GM18861 (cell line): ENCODE results near the gene ENTPD2.

ENCODE experiments used
- ATAC-seq: cut with Tn5 transposase; IDR thresholded peaks from one replicate; pipeline ENCODE4 v1.9.1; 2021; ENCODE audit not compliant: unreplicated experiment

The ENTPD2 gene

DNA sequence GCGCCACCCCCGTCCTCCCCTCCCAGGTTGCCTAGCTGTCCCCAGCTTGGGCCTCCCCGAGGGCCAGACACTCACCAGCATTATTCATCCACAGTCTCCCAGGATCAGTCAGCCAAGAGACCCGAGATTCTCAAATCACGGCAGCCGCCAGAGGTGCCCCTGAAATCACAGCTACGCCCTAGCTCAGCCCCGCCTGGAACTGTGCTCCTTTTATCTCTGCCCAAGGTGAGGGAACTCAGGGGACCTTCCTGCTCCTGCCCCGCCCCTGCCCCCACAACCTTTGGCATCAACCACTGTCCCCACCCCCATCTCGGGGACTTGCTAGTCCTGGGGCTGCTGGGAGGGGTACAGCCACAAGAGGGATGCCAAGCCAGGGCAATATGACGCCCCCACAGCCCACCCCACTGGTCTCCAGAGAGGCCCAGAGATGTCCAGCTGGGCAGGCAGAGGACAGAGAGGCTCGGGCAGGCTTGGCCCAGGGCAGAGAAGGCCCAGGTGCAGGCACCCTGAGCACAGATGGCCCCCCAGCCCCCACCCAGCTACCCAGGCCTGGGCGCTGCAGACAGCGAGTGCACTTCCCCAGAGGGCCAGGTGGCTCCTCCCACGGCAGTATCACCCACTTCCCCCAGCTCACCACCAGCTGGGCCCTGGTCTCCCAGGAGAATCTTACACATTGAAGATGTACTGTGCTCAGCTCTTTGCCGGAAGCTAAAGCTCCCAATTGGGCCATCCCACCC, 21.8 kb downstream of the ENTPD2 start, which contains the start of gene FUT7:
FUT7 (minus strand) TSS at position 185 of the 737 bp plus-strand sequence; CDS start at position 88, 97 bp downstream.
- no peak for ATAC-seq

DNA sequence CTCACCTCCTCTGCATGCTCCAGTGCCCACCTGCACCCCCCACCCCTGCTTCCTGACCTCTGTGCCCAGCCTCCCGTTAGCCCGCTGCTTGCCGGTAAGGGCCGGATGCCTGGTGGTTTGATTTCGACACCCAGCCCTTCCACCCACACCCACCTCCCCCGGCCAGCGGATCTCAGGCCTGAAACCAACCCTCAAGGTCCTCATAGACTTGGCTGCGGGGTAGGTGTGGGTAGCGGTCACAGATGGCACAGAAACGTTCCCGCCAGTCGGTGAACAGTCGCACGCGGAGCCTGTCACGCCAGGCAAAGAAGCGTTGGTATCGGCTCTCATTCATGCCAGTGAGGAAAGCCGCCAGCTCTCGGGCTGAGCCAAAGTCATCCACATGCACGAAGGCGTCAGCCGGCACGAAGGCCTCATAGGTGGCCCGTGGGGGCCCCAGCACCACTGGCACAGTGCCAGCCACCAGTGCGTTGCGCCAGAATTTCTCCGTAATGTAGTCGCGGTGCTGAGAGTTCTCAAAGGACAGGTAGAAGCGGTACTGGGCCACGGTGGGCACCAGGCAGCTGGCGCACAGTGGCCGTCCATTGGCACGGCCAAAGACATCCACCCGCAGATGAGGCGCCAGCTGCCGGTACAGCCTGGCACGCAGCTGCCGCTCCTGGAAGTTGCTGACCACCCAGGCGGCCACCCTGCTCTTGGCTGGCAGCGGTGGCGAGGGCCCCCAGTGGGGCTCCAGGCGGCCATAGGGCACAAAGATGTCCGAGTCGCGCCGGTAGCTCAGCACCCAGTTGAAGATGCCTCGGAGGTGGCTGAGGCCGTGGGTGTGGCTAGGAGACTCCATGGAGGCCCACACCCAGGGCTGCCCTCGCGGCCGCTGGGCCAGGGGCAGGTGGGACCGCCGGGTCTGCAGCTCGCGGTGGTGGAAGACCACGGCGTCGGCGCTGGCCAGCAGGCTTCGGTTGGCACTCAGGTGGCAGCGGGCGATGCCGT, 23.0 kb downstream of the ENTPD2 start:
- no peak for ATAC-seq

DNA sequence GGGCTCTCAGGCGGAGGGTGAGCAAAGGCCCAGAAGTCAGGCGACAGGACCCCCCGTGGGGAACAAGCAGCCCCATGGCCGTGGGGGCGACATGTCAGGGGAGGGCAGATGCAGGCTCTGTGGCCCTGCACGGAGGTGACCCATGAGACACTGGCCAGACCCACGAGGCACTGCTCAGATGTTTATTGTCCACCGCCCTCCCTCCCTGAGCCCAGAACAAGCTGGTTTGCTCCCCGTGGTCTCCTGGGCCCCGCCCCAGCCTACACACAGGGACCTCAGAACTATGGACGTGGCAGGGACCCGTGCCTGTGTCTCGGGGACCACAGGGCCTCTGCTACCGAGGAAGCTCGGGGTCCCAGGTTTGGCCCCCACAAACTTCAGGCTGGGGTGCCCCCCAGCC, 23.9 kb downstream of the ENTPD2 start:
- ATAC-seq, result no peak

DNA sequence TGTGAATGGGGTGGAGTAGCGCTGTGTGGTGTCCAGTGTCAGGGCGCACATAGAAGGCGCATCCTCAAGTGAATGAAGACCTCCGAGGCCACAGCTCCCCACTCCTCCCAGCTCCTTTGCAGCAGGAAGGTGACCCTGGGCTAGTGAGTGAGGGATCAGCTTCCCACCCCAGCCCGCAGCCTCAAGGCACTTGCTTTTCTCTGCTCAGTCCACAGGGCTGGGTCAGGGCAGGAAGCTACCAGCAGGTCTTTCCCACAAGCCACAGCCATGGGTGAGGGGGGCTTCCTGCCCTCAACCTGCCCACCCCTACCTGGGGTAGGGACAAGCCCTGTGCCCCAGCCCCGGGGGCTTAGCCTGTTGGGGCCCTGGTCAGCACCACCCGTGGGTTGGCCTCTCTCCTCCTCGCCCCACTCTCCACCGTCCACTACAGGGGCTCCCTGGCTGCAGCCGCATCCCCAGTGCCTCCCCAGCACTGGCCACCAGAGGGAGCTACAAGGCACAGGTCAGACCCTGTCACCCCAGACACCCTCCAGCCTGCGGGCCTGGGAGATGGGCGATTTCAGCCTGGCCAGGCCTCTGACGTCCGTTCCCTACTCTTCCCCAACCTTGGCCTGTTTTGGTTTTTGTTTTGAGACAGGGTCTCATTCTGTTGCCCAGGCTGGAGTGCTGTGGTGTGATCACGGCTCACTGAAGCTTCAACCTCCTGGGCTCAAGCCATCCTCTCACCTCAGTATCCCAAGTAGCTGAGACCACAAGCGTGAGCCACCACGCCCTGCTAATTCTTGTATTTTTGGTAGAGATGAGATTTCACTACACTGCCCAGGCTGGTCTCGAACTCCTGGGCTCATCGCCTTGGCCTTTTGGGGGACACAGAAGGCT, 24.6 kb downstream of the ENTPD2 start:
- peak; percentile 31 for ATAC-seq

DNA sequence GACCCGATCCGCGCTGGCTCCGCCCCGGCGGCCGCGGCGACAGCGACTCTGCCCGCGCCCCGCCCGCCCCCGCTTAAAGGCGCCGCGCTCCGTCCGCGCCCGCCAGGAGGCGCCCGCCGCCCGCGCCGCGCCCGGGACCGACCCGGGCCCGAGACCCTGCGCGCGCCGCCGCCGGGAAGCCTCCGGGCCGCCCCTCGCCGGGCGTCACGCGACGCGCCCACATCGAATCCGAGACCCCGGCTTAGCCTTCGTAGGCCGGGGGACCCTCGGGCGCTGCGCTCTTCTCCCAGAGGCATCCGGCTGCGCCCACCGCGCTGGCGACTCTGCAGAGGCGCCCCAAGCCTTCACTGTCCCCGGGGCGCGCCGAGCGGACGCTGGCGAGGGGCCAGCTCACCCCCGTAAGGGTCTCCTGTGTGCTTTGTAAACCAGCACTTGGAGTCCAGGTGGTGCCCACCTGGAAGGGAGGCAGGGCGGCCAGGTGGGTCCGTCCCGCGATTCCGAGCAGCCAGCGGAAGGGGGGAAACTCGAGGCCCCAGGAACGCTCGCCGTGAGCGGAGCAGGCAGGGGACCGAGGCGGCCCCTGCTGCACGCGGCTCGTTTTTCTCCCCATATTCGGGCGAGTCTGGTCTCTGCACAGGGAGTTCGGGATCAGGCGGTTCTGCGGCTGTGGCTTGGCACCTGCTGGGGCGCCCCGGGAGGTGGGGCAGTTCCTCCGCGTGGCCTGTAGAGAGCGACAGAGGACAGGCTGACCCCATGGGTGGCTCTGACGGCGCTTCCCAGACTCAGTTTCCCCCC, 25.4 kb downstream of the ENTPD2 start:
- ATAC-seq, result peak; percentile 27

DNA sequence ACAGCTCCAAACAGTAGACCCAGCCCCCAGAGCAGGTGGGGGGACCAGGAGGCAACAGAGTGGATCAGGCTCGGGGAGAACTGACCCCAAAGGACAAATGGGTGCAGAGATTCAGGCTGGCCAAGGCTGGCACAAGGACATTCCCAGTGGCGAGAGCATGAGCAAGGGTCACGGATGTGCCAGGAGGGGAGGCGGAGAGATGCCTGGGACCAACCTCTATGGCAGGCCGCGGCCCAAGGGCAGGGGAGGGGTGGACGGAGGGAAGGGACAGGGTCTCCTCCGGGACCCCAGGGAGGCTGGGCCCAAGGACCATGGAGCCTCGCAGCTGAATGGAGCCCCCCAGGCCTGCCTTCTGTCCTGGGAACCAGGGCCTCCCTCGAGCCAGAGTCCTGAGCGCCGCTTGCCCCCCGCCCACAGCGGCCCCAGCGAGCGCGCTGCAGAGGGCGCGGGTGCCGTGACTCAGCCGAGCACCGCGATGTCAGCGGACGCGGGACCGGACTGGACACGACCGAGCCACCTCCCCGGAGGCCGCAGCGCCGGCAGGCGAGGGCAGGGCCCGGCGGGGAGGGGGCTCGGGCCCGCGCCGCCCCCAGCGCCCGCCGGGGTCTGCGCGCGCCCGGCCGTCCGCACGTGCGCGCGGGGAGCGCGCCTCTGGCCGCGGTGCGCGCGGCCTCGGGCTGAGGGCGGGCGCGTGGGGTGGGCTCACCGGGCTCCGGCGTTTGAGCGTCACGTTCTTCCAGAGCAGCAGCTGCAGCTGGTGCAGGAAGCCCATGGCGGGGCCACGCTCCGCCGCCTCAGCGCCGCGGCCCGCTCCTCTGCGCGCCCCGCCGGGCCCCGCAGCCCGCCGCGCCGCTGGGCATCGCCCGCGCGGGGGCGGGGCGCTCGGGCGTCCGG, 26.2 kb downstream of the ENTPD2 start, which contains the start of gene ABCA2:
ABCA2 (minus strand) TSS at position 869 of the 894 bp plus-strand sequence; CDS start at position 772, 97 bp downstream.
- ATAC-seq, result no peak

DNA sequence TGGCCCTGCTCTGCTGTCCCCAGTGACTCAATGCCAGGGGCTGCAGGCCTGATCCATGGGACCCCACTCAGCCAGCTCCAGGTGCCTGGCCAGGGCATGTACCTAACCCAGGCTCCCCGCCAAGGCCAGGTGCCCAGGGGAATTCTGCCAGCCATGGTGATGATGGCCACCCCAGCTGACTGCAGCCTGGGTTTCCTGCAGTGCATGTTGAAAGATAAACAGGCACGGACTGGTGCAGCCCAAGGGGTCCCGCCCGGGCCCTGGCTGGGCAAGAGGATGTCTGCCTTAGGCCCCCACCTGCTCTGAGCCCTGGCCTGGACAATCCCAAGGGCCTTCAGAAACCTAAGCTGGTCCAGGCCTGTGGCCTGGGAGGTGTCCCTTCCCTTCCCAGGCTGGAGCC, 27.0 kb downstream of the ENTPD2 start:
- ATAC-seq, result no peak

DNA sequence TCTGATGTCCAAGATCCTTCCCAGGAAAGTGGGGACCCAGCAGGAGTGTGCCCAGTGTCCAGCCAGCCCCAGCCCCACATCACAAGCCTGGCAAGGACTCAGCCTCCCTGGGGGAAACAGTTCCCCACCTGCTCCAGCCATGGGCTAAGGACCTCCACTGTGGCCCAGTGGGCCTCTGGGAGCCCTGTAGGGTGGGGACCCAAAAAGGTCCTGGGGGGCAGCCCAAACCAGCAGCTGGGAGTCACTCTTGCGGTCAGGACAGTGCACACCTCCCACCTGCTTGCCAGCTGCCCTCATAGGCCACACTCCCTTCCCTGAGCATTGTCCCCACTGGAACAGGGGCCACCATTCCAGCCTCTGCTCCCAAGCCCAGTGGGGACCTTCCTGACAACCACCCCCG, 27.5 kb downstream of the ENTPD2 start:
- no peak for ATAC-seq

DNA sequence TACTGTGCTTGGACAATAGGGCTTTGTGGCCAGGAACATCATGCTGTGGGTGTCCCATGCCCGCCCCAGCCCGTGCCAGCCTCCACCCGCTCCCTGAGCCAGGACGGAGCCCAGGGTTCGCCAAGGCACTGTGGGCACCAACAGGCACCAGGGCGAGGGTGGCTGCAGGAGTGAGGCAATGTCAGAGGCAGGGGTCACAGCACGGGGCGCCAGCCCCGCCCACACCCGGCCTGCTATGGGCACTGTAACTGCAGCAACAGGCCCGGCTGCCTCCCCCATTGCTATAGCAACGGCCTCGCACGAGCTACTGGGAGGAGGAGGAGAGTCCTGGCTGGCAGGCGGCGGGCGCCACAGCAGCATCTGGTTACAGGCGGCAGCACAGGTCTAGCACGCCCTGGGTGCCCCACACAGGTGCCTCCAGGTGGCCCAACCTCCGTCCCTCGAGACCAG, 28.3 kb downstream of the ENTPD2 start:
- no peak for ATAC-seq

DNA sequence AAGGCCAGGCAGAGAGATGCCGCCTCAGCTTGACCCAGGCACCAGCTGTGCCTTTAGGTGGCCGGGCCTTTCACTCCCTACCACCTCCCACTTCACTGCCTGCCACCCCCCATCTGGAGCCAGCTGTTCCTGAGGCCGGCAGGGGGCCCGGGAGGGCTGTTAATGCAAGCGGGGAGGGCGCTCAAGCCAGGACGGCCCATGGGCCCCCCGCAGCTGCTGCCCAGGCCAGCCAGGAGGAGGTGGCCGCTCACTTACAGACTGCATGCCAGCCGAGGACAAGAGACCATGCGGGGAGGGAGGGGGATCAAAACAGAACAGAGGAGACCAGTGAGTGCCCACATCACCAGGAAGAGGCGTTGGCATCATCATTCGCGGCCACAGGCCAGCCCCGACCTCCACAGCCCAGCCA, 30.3 kb downstream of the ENTPD2 start:
- no peak for ATAC-seq

DNA sequence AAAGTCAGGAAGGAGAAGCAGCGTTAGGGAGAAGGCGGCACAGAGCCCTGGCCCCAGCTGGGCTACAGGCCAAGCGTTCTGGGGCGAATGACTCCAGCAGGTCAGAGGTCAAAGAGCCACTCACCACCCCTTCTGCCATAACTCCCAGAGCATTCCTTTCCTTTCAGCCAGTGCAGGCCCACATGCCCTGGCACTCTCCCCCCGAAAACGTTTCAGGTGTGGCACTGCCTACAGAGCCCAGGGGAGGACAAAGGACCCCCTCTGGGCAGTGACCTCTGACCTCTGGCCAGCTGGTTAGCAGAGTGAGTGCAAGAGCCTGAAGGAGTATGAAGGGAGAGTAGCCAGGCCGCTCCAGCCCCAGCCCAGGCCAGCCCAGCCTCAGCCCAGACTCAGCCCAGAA, 30.7 kb downstream of the ENTPD2 start:
- ATAC-seq, result no peak

DNA sequence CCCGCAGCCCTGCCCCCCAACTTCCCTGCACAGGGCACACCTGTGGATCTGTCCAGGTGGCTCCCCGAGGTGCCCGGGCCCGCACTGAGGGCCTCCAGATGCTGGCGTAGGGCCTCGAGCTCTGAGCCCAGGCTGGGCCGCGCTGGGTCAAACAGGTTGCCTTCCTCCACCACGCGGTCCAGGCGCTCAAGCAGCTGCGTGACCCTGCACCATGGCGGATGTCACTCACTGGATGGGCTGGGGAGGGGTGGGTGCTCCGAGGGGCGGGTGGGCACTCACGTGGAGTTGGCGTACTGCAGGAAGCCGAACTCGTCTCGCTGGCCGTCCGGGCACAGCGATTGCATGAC, 31.2 kb downstream of the ENTPD2 start:
- ATAC-seq, result no peak

DNA sequence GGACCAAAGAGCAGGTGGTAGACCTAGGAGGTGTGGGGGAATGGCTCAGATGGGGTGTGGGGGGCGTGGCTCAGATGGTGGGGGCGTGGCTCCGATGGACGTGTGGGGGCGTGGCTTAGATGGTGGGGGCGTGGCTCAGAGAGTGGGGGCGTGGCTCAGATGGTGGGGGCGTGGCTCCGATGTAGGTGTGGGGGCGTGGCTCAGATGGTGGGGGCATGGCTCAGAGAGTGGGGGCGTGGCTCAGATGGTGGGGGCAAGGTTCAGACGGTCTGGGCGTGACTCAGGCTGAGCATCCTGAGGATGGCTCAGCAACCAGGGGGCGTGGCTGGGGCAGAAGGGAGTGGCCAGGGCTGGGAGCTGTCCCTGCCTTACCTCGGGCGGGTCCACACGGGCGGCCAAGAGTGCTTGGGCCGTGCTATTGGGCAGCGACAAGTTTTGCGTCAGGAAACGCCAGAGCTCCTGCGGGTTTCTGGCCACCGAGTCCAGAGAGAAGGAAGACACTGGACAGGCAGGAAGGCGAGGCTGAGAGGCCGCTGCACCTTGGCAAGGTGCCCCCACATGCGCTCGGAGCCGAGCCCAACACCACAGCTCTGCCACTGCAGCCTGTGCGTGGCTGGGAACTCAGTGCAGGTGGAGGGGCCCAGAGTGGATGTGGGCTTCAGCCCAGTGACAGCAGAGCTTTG, 31.7 kb downstream of the ENTPD2 start:
- no peak for ATAC-seq

DNA sequence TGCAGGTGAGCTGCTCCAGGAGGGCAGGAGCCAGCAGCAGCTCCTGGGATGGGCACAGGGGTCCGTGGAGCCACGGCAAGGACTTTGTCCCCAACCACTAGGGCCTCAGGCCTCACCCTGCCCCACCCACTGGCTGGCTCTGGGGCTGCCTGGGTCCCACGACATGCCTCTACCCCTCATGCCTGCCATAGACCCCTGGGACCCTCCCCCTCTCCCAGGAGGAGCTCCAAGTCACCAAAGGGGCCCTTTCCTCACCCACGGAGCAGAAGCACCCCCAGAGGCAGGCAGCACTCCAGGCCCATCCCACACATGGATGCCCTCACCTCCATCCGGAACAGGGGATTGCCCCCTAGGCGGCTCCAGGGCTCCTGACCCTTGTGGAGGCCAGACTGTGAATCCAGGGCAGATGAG, 32.3 kb downstream of the ENTPD2 start:
- no peak for ATAC-seq

DNA sequence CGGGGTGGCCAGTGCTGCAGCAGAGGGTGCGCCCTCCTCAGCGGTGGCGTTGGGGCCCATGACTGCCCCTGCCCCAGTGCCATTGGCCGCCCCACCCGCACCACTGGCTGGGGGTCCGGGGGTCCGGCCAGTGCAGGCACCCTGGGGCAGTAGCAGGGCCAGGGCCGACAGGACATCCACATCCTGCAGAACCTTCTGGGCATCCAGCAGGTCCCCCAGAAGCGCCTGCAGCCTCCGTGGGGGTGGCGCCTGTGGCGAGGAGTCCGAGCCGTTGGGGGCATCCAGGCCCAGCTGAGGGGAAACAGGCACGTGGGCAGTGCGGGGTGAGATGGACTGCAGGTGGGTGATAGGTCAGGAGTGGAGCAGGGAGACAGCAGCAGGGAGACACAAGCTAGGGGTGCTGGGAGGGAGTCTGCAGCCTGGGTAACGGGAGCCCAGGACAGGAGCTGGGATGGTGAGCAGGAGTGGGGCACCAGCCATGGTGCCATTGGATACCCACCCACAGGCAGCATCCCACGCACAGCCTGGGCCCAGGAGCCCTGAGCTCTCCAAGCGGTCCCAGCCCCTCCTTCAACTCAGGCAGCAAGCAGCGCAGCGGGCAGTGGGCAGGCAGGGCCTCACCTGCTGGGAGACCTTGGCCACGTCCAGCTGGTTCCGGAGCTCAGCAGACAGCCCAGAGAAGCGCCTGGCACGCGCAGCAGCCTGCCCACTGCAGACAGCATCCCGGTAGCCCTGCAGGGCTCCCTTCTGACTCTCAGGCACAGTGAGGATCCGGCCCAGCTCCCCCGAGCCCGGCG, 32.9 kb downstream of the ENTPD2 start:
- no peak for ATAC-seq

DNA sequence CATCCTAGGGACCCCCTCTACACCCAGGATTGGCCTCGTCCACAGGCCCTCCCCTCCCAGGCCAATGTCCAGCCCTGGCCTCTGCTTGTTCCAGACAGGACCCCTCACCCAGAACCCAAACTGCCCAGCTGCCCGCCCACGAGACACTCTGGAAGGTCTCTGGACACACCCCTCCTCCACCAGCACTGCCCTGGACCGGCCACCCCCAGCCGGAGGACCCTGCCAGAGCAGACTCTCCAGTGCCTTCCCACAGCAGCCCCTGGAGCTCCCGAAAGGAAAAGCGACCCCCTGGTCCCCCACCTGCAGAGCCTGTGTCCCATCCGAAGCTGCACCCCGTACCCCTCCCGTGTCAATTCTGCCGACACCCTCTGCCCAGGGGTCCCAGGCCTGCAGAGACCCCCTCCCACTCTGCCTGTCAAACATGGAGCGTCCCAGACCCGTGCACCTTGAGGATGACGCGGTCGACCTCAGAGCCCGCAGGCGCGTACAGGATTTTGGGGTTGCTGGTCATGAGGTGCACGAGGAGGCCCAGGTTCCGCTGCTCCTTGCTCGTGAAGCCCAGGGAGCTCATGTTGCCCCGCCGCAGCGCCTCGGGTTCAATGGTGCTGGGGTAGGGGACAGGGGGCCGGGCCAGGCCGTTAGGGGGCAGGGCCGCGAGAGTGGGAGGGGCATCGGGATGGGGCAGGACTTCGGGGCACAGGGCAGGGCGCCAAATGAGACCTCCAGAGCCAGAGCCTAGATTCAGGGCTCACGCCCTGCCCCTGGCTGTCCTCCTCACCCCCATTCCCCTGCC, 33.8 kb downstream of the ENTPD2 start:
- ATAC-seq, result no peak
